Keratinocyte (primary cell): ENCODE measurements around the gene ANKRD23. TPM values are rescaled to one million over a fixed set of nuclear protein-coding genes. Genes with fewer than 3 reads are reported as not detected.

Source experiments
- DNase-seq: peaks from one replicate; pipeline ENCODE4 v3.0.0-alpha.2; 2011; ENCODE audit warnings: low read depth, missing footprints, low spot score
- FAIRE-seq: peaks from 2 replicates; lab custom pipeline; 2011; peaks lifted over from hg19 to GRCh38; lab: Jason Lieb, UNC
- H2AFZ ChIP-seq: 2 replicates; pipeline ENCODE4 v1.6.0; 2012; ENCODE audit warnings: low read length, control low read depth, inconsistent platforms; ENCODE audit not compliant: control insufficient read depth
- H3K27ac ChIP-seq: 2 replicates; pipeline ENCODE4 v1.5.1; 2011; ENCODE audit warnings: low read length; ENCODE audit not compliant: control insufficient read depth, insufficient read depth
- H3K27me3 ChIP-seq: 3 replicates; pipeline ENCODE4 v1.6.0; 2011; ENCODE audit warnings: low read length; ENCODE audit not compliant: control insufficient read depth, insufficient read depth; ENCODE audit errors: extremely low read depth
- H3K36me3 ChIP-seq, 2 experiments: 2 replicates in 1 of 2; 3 replicates in 1 of 2; pipeline ENCODE4 v1.5.1; 2011; ENCODE audit warnings: low read length in 2 of 2, mild to moderate bottlenecking in 1 of 2; ENCODE audit not compliant: control insufficient read depth in 2 of 2, insufficient read depth in 2 of 2; ENCODE audit errors: extremely low read depth in 1 of 2
- H3K4me1 ChIP-seq: 3 replicates; pipeline ENCODE4 v1.5.1; 2011; ENCODE audit warnings: low read length; ENCODE audit not compliant: control insufficient read depth, insufficient read depth; ENCODE audit errors: extremely low read depth
- H3K4me2 ChIP-seq: 3 replicates; pipeline ENCODE4 v1.6.0; 2011; ENCODE audit warnings: low read depth, low read length; ENCODE audit not compliant: control insufficient read depth, insufficient read depth; ENCODE audit errors: extremely low read depth
- H3K4me3 ChIP-seq, 3 experiments: fragments of 200-600 bp in 1 of 3; sonication (generic) in 1 of 3; 2 replicates in 2 of 3; 3 replicates in 1 of 3; pipeline ENCODE4 v1.5.1; 2011 to 2016; ENCODE audit warnings: low read length in 3 of 3, mild to moderate bottlenecking in 3 of 3, control low read depth in 2 of 3, inconsistent platforms in 1 of 3, low read depth in 1 of 3, mixed read lengths in 1 of 3, mixed run types in 1 of 3, moderate library complexity in 1 of 3; ENCODE audit not compliant: control insufficient read depth in 2 of 3, insufficient read depth in 2 of 3; ENCODE audit errors: extremely low read depth in 1 of 3
- H3K79me2 ChIP-seq: 2 replicates; pipeline ENCODE4 v1.6.0; 2012; ENCODE audit warnings: low read length; ENCODE audit not compliant: control insufficient read depth, insufficient read depth
- H3K9ac ChIP-seq: 3 replicates; pipeline ENCODE4 v1.6.0; 2011; ENCODE audit warnings: low read length; ENCODE audit not compliant: control insufficient read depth, insufficient read depth; ENCODE audit errors: extremely low read depth
- H3K9me1 ChIP-seq: 3 replicates; pipeline ENCODE4 v1.6.0; 2011; ENCODE audit warnings: low read length; ENCODE audit not compliant: control insufficient read depth, insufficient read depth; ENCODE audit errors: extremely low read depth
- H3K9me3 ChIP-seq: 2 replicates; pipeline ENCODE4 v1.5.1; 2012; ENCODE audit warnings: low read depth, low read length; ENCODE audit not compliant: control insufficient read depth
- H4K20me1 ChIP-seq: 3 replicates; pipeline ENCODE4 v1.6.0; 2011; ENCODE audit warnings: low read length; ENCODE audit not compliant: control insufficient read depth, insufficient read depth; ENCODE audit errors: extremely low read depth
- EZH2 ChIP-seq: IDR thresholded peaks from one replicate; pipeline ENCODE4 v1.6.1; 2012; ENCODE audit warnings: inconsistent platforms, mild to moderate bottlenecking, low read length, moderate library complexity
- dilution Hi-C: fragments of 300-500 bp; cut with MboI; formaldehyde crosslinking; loops from one replicate; pipeline ENCODE4 v1.7.0; 2020; ENCODE audit warnings: low sequenced_read_pairs; ENCODE audit not compliant: extremely low pct_ligation_motif_present
- polyA plus RNA-seq, 5 experiments: library from polyadenylated mRNA; depleted of rRNA in 3 of 5; stranded (reverse) in 3 of 5; stranded (forward) in 1 of 5; unstranded in 1 of 5; fragments of >200 nt; gene quantifications; 1 replicate in 1 of 5; 2 replicates in 3 of 5; 3 replicates in 1 of 5; pipeline versions ENCODE4 v1.2.1 to v1.2.3, GENCODE V29; 2011 to 2012; ENCODE audit warnings: missing spikeins in 2 of 5, low read depth in 1 of 5, low replicate concordance in 1 of 5
- TF ChIP-seq, protein P1 (sequence below), 3 experiments: IDR thresholded peaks in 1 of 3; conservative IDR thresholded peaks in 1 of 3; optimal IDR thresholded peaks in 1 of 3; 2 replicates in 2 of 3; 3 replicates in 1 of 3; pipeline versions ENCODE3 to v1.5.1; 2011; ENCODE audit warnings: low read length in 3 of 3, mild to moderate bottlenecking in 3 of 3, moderate library complexity in 2 of 3, control low read depth in 1 of 3, inconsistent platforms in 1 of 3; ENCODE audit not compliant: insufficient read depth in 2 of 3; ENCODE audit errors: extremely low read depth in 1 of 3

ANKRD23 gene
- polyA plus RNA-seq, 1 donor (not counting 4 experiments of a cell fraction or from before 2014, with no cell fraction given): 1.4 TPM

DNA sequence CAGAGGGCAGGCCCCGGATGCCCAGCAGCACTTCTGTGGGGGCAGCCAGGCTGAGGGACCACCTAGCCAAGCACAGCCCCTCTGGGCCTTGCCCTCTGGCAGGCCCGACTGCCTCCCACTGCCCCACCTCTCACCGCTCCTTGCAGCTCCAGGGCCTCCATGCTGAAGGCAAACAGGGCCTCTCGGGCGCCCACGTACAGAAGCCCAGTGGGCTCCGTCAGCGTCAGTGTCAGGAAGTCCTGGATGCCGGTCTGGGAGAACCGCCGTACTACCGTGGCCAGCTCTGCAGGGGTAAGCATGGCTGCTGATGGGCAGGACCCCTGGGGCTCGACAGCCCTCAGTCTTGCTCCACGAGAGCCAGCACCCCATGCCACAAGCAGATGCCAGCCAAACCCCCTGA is 22.3 kb upstream of the ANKRD23 start:
- no peak overlapping the region for H3K27ac ChIP-seq
- H3K79me2 ChIP-seq: peaks cover 9% of the 10 kb centered on the region
- H3K9ac ChIP-seq: no peak overlapping the region
- no peak for FAIRE-seq
- no peak overlapping the region for H3K4me3 ChIP-seq
- H3K4me1 ChIP-seq: peaks cover 22% of the 10 kb centered on the region
- peaks cover 29 to 41% of the 10 kb centered on the region in 2 experiments for H3K36me3 ChIP-seq
- no peaks in the 10 kb centered on the region for H3K9me1 ChIP-seq
- H3K27me3 ChIP-seq: no peaks in the 10 kb centered on the region
- H4K20me1 ChIP-seq: no peaks in the 10 kb centered on the region
- TF ChIP-seq, protein P1, sequence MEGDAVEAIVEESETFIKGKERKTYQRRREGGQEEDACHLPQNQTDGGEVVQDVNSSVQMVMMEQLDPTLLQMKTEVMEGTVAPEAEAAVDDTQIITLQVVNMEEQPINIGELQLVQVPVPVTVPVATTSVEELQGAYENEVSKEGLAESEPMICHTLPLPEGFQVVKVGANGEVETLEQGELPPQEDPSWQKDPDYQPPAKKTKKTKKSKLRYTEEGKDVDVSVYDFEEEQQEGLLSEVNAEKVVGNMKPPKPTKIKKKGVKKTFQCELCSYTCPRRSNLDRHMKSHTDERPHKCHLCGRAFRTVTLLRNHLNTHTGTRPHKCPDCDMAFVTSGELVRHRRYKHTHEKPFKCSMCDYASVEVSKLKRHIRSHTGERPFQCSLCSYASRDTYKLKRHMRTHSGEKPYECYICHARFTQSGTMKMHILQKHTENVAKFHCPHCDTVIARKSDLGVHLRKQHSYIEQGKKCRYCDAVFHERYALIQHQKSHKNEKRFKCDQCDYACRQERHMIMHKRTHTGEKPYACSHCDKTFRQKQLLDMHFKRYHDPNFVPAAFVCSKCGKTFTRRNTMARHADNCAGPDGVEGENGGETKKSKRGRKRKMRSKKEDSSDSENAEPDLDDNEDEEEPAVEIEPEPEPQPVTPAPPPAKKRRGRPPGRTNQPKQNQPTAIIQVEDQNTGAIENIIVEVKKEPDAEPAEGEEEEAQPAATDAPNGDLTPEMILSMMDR (optimal IDR thresholded peaks at IDR 0.05 in 1 of 3, IDR thresholded peaks at IDR 0.05 in 1 of 3, conservative IDR thresholded peaks at IDR 0.05 in 1 of 3; ENCODE audit: extremely low read depth in 1 of 3, insufficient read depth in 2 of 3, low read length in 3 of 3): no peak
- no peak for TF ChIP-seq EZH2
- dilution Hi-C loops: no loop called here
- H3K9me3 ChIP-seq: no peaks in the 10 kb centered on the region
- H3K4me2 ChIP-seq: no peak overlapping the region
- no peak overlapping the region for H2AFZ ChIP-seq
- no peak for DNase-seq

DNA sequence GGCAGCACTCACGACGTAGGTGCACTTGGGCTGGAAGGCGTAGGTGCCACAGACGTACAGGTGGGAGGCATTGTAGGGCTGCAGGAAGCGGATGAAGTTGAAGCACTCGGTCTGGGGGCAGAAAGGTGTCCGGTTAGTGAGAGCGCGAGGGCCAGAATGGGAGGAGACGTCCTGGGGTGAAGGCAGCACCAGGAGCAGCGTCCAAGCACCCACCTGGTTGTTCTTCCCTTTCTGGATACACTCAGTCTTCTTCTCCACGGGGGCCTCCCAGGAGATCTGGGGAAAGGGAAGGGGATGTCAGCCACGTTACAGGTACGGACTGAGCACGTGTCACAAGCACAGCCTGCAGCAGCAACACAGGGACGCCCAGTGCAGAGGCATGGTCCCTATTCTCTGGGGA is 21.8 kb upstream of the ANKRD23 start:
- H3K27ac ChIP-seq: no peak overlapping the region
- H4K20me1 ChIP-seq: no peaks in the 10 kb centered on the region
- no peak overlapping the region for H3K4me3 ChIP-seq
- H3K4me2 ChIP-seq: no peak overlapping the region
- H3K4me1 ChIP-seq: peaks cover 17% of the 10 kb centered on the region
- no peak for FAIRE-seq
- H3K9me3 ChIP-seq: no peaks in the 10 kb centered on the region
- no peak for TF ChIP-seq EZH2
- TF ChIP-seq, protein P1 (optimal IDR thresholded peaks at IDR 0.05 in 1 of 3, IDR thresholded peaks at IDR 0.05 in 1 of 3, conservative IDR thresholded peaks at IDR 0.05 in 1 of 3; ENCODE audit: extremely low read depth in 1 of 3, insufficient read depth in 2 of 3, low read length in 3 of 3): no peak
- H2AFZ ChIP-seq: no peak overlapping the region
- no peaks in the 10 kb centered on the region for H3K27me3 ChIP-seq
- dilution Hi-C loops: no loop called here
- DNase-seq: no peak
- no peaks in the 10 kb centered on the region for H3K9me1 ChIP-seq
- peaks cover 29 to 44% of the 10 kb centered on the region in 2 experiments for H3K36me3 ChIP-seq
- peaks cover 9% of the 10 kb centered on the region for H3K79me2 ChIP-seq
- no peak overlapping the region for H3K9ac ChIP-seq
